GM12878 (cell line): ENCODE results near the gene NUDT3.

Experiments
- CREB1 ChIP-seq: IDR thresholded peaks from 2 replicates; pipeline ENCODE4 v1.6.1; 2012; ENCODE audit warnings: low read depth, mild to moderate bottlenecking, inconsistent platforms
- YY1 ChIP-seq: IDR thresholded peaks from 2 replicates; pipeline ENCODE4 v1.6.1; 2011; ENCODE audit warnings: low read depth, mild to moderate bottlenecking, low read length

GRCh38 chr6:34234667-34235306 is 157.7 kb downstream of the NUDT3 start:
- no peak for TF ChIP-seq CREB1
- no peak for TF ChIP-seq YY1
